ENCODE results near the gene KCNT2.

DNA sequence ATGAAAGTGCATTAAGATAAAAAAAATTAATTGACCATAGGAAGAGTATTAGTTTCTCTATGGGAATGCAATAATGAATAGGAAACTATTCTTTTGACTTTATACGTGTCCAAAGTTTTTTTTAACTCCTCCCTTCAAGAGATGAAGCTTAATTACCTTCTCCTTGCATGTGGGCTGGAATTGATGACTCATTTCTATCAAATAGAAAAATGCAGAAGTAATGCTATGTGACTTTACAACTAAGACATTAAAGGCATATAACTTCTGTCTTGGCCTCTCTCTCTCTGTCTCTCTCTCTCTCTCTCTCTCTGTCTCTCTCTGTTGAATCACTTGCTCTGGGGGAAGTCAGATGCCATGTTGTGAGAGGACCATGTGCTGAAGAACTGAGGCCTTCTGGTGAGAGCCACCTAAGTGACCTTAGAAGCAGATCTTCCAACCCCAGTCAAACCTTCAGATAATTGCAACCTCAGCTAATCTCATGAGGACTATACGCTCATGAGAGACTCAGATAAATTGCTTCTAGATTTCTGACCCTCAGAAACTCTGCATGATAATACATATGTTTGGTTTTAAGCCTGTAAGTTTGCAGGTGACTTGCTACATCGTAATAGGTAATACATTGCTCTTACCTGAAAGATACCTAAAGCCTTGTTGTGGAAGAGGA is 414.2 kb downstream of the KCNT2 start:
- TF ChIP-seq, protein P1, sequence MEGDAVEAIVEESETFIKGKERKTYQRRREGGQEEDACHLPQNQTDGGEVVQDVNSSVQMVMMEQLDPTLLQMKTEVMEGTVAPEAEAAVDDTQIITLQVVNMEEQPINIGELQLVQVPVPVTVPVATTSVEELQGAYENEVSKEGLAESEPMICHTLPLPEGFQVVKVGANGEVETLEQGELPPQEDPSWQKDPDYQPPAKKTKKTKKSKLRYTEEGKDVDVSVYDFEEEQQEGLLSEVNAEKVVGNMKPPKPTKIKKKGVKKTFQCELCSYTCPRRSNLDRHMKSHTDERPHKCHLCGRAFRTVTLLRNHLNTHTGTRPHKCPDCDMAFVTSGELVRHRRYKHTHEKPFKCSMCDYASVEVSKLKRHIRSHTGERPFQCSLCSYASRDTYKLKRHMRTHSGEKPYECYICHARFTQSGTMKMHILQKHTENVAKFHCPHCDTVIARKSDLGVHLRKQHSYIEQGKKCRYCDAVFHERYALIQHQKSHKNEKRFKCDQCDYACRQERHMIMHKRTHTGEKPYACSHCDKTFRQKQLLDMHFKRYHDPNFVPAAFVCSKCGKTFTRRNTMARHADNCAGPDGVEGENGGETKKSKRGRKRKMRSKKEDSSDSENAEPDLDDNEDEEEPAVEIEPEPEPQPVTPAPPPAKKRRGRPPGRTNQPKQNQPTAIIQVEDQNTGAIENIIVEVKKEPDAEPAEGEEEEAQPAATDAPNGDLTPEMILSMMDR (conservative IDR thresholded peaks at IDR 0.05; ENCODE audit: low read length): no peak
- no peak for TF ChIP-seq EZH2phosphoT487 (IDR thresholded peaks at IDR 0.05; ENCODE audit: borderline replicate concordance, low read depth, low read length)
